22Rv1 (cell line): ENCODE results near the gene CEACAM19.

Experiments
- CTCF ChIP-seq: fragments of 450-650 bp; IDR thresholded peaks from 2 replicates; pipeline ENCODE4 v1.5.1; 2017; ENCODE audit warnings: mild to moderate bottlenecking
- ZFX ChIP-seq: fragments of 450-650 bp; IDR thresholded peaks from 2 replicates; pipeline ENCODE4 v1.6.1; 2017; ENCODE audit warnings: antibody characterized with exemption, borderline replicate concordance

DNA sequence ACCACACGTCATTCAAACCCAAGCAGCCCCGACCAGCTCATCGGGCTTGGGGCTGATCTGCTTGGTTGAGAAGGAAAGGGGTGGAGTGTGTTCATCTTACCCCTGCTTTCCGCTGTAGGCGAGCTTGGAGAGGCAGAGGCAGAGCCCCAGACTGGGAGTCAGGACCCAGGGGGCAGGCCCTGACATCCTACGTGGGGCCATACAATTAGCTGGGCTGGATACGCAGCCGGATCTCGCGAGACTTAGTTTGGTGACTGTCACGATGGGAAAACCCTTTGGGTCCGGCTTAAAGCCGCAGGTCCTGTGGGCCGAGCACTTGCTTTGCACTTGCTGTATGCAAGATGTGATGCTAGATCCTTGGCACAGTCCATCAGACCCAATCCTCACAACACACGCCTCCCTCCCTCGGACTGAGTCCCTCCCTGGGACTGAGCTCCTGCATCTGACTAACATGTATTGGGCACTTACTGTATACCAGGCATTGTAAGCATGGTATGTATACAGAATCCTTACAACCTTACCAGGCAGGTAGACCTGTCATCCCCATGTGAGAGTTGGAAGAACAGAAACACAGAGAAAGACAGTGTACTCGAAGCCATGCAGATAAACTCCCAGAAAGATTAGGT lies 31.4 kb downstream of the CEACAM19 start:
- TF ChIP-seq CTCF (no peak), ZFX (no peak)
